ENCODE results near the gene KIN.

The KIN gene

DNA sequence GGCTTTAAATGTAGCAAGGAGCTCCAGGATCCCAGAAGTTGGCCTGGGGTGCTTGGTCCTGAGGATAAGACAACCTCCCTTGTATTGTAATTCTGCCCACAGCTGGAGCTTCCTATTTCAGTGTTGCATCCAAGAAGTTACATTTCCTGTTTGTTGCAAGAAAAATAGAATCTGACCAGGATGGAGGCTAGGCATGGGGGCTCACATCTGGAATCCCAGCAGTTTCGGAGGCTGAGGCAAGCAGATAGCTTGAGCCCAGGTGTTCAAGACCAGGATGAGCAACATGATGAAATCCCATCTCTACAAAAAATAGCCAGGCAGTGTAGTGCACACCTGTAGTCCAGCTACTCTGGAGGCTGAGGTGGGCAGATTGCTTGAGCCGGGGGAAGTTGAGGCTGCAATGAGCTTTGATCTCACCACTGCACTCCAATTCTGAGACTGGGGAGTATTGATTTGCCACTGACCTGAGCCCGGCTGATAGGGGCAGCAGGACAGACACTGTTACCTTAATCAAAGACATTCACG, 85.4 kb downstream of the KIN start:
- no peak for DNase-seq (ENCODE audit: low read depth, low spot score)
- CTCF ChIA-PET = no interaction called here
- POLR2A ChIA-PET = no interaction called here
- TF ChIP-seq, protein P1, sequence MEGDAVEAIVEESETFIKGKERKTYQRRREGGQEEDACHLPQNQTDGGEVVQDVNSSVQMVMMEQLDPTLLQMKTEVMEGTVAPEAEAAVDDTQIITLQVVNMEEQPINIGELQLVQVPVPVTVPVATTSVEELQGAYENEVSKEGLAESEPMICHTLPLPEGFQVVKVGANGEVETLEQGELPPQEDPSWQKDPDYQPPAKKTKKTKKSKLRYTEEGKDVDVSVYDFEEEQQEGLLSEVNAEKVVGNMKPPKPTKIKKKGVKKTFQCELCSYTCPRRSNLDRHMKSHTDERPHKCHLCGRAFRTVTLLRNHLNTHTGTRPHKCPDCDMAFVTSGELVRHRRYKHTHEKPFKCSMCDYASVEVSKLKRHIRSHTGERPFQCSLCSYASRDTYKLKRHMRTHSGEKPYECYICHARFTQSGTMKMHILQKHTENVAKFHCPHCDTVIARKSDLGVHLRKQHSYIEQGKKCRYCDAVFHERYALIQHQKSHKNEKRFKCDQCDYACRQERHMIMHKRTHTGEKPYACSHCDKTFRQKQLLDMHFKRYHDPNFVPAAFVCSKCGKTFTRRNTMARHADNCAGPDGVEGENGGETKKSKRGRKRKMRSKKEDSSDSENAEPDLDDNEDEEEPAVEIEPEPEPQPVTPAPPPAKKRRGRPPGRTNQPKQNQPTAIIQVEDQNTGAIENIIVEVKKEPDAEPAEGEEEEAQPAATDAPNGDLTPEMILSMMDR (IDR thresholded peaks at IDR 0.05; ENCODE audit: insufficient read depth, low read length, missing control alignments) = no peak
- H3K4me3 ChIP-seq (ENCODE audit: low read depth, low read length) = no peak overlapping the region

DNA sequence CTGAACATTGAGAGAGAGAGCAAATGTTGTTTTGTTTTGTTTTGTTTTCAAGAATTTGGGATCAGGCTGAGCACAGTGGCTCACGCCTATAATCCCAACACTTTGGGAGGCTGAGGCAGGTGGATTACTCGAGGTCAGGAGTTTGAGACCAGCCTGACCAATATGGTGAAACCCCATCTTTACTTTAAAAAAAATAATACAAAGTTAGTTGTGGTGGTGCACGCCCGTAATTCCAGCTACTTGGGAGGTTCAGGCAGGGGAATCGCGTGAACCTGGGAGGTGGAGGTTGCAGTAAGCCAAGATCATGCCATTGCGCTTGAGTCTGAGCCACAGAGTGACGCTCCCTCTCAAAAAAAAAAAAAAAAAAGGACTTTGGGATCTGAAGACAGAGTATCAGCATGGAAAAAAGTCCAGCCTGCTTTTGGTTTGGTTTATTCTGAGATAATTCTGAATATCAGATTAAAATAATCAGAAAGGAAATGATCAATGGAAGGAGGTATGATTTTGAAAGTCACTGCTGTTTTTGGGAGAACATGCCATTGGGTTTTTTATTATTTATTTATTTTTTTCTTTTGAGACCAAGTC, 86.5 kb downstream of the KIN start:
- CTCF ChIA-PET = no interaction called here
- POLR2A ChIA-PET = no interaction called here
- H3K4me3 ChIP-seq (ENCODE audit: low read depth, low read length) = no peak overlapping the region
- DNase-seq (ENCODE audit: low read depth, low spot score) = no peak
- TF ChIP-seq, protein P1 (IDR thresholded peaks at IDR 0.05; ENCODE audit: insufficient read depth, low read length, missing control alignments) = no peak

Measured in AG04449 (cell line).